GM12878 (cell line): Measurements from ENCODE around the gene DISC1.

ENCODE experiments used
- E2F4 ChIP-seq: IDR thresholded peaks from 2 replicates; pipeline ENCODE4 v1.6.1; 2012; ENCODE audit warnings: low read depth, low read length, improper control_type of control experiment
- ESRRA ChIP-seq: IDR thresholded peaks from 2 replicates; pipeline ENCODE4 v1.6.1; 2012; ENCODE audit warnings: mild to moderate bottlenecking, low read length, improper control_type of control experiment
- JUND ChIP-seq: IDR thresholded peaks from 2 replicates; pipeline ENCODE4 v1.6.1; 2012; ENCODE audit warnings: low read depth, mild to moderate bottlenecking, low read length, improper control_type of control experiment, moderate library complexity
- POLR2A ChIP-seq: IDR thresholded peaks from 2 replicates; pipeline ENCODE4 v1.6.1; 2011; ENCODE audit warnings: low read depth, mild to moderate bottlenecking, low read length
- RFX5 ChIP-seq: IDR thresholded peaks from 2 replicates; pipeline ENCODE4 v1.6.1; 2011; ENCODE audit warnings: low read depth, low read length, improper control_type of control experiment
- SMAD1 ChIP-seq: fragments of 450-650 bp; IDR thresholded peaks from 2 replicates; pipeline ENCODE4 v1.6.1; 2018; ENCODE audit warnings: mild to moderate bottlenecking, low read depth; ENCODE audit not compliant: partially characterized antibody
- SP1 ChIP-seq: IDR thresholded peaks from one replicate; pipeline ENCODE4 v1.6.1; 2011; ENCODE audit warnings: low read depth, low read length
- TCF12 ChIP-seq: IDR thresholded peaks from 2 replicates; pipeline ENCODE4 v1.6.1; 2011; ENCODE audit warnings: low read depth, mild to moderate bottlenecking, low read length
- TF ChIP-seq, protein P1 (sequence below), 3 experiments: IDR thresholded peaks in 2 of 3; conservative IDR thresholded peaks in 1 of 3; 2 replicates each; pipeline ENCODE4 v1.5.1; 2011; ENCODE audit warnings: low read depth in 3 of 3, low read length in 3 of 3, mild to moderate bottlenecking in 3 of 3, control low read depth in 2 of 3, moderate library complexity in 2 of 3, inconsistent platforms in 1 of 3, mixed read lengths in 1 of 3; ENCODE audit not compliant: control insufficient read depth in 2 of 3, insufficient read depth in 1 of 3; ENCODE audit errors: extremely low read depth in 1 of 3
- TF ChIP-seq, protein P2 (sequence below): IDR thresholded peaks from 2 replicates; pipeline ENCODE4 v1.6.1; 2012; ENCODE audit warnings: low read depth, low read length, improper control_type of control experiment
- TF ChIP-seq, protein P3 (sequence below): fragments of 450-650 bp; IDR thresholded peaks from 2 replicates; pipeline ENCODE4 v1.6.1; 2017; ENCODE audit warnings: low read depth, mild to moderate bottlenecking, moderate library complexity

- TF ChIP-seq JUND = no peak
- TF ChIP-seq, protein P1, sequence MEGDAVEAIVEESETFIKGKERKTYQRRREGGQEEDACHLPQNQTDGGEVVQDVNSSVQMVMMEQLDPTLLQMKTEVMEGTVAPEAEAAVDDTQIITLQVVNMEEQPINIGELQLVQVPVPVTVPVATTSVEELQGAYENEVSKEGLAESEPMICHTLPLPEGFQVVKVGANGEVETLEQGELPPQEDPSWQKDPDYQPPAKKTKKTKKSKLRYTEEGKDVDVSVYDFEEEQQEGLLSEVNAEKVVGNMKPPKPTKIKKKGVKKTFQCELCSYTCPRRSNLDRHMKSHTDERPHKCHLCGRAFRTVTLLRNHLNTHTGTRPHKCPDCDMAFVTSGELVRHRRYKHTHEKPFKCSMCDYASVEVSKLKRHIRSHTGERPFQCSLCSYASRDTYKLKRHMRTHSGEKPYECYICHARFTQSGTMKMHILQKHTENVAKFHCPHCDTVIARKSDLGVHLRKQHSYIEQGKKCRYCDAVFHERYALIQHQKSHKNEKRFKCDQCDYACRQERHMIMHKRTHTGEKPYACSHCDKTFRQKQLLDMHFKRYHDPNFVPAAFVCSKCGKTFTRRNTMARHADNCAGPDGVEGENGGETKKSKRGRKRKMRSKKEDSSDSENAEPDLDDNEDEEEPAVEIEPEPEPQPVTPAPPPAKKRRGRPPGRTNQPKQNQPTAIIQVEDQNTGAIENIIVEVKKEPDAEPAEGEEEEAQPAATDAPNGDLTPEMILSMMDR (IDR thresholded peaks at IDR 0.05 in 2 of 3, conservative IDR thresholded peaks at IDR 0.05 in 1 of 3; ENCODE audit: control insufficient read depth in 2 of 3, extremely low read depth in 1 of 3, insufficient read depth in 1 of 3, low read depth in 3 of 3, low read length in 3 of 3) = no peak
- TF ChIP-seq, protein P2, sequence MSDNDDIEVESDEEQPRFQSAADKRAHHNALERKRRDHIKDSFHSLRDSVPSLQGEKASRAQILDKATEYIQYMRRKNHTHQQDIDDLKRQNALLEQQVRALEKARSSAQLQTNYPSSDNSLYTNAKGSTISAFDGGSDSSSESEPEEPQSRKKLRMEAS = no peak
- TF ChIP-seq E2F4 = no peak
- no peak for TF ChIP-seq SP1
- TF ChIP-seq SMAD1 = no peak
- no peak for TF ChIP-seq POLR2A
- TF ChIP-seq, protein P3, sequence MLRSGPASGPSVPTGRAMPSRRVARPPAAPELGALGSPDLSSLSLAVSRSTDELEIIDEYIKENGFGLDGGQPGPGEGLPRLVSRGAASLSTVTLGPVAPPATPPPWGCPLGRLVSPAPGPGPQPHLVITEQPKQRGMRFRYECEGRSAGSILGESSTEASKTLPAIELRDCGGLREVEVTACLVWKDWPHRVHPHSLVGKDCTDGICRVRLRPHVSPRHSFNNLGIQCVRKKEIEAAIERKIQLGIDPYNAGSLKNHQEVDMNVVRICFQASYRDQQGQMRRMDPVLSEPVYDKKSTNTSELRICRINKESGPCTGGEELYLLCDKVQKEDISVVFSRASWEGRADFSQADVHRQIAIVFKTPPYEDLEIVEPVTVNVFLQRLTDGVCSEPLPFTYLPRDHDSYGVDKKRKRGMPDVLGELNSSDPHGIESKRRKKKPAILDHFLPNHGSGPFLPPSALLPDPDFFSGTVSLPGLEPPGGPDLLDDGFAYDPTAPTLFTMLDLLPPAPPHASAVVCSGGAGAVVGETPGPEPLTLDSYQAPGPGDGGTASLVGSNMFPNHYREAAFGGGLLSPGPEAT = no peak
- no peak for TF ChIP-seq RFX5
- no peak for TF ChIP-seq ESRRA
- no peak for TF ChIP-seq TCF12
Measured at GRCh38 chr1:231690059-231690458, 63.5 kb downstream of the DISC1 start.
